Measurements from ENCODE around the gene SLC12A7.

Gene SLC12A7

DNA sequence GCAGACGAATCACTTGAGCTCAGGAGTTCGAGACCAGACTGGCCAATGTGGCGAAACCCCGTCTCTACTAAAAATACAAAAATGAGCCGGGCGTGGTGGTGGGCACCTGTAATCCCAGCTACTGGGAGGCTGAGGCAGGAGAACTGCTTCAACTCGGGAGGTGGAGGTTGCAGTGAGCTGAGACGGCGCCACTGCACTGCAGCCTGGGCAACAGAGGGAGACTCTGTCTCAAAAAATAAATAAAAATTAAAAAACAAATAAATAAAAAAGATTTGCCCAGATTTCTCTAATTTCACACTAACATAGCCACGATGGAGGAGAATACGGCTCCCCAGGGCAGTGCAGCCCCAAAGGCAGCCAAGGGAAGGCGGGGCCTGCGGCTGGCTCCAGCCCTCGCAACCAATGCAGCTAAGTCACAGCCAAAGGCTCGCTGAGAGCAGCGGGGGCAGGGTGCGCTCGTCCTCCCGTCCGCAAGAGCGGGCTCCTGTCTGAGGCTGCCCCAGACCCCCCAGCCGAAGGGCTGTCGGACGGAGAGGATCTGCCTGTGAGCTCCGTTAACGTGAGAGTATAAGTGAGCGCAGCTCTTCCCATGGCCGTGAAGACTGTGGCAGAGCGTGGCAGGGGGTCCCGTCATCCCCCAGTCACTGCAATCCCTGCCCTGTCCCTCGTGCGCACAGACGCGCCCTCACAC lies 43.5 kb downstream of the SLC12A7 start:
- Histone ChIP-seq H3K4me3 (ENCODE audit: low read depth, low read length) (no peak overlapping the region), H3K27ac (ENCODE audit: extremely low read depth, low read depth, low read length) (no peak overlapping the region), H3K9me3 (ENCODE audit: control insufficient read depth, insufficient read depth, low read depth, low read length) (no peaks in the 10 kb centered on the region), H3K36me3 (ENCODE audit: control insufficient read depth in 2 of 2, insufficient read depth in 1 of 2, low read length in 2 of 2) (peaks cover 0 to 36% of the 10 kb centered on the region in 2 experiments; a peak in 1 of 3 replicates), H3K4me1 (ENCODE audit: control insufficient read depth, insufficient read depth, low read length) (no peaks in the 10 kb centered on the region)
- CTCF ChIA-PET, result interaction anchor here (0.6 kb wide), 1 partner anchor 12 kb away, joined by 6 read pairs; no protein-coding TSS in a partner anchor
- TF ChIP-seq ZNF174 (tag by site-specific recombination; IDR thresholded peaks at IDR 0.05) (no peak), ZEB2 (tag by site-specific recombination; IDR thresholded peaks at IDR 0.05) (no peak), ZNF549 (tag by site-specific recombination; IDR thresholded peaks at IDR 0.05) (no peak), ZBTB1 (tag by site-specific recombination; IDR thresholded peaks at IDR 0.05) (no peak), YY2 (tag by site-specific recombination; IDR thresholded peaks at IDR 0.05) (no peak), ZNF292 (tag by site-specific recombination; IDR thresholded peaks at IDR 0.05; ENCODE audit: borderline replicate concordance, low read depth) (no peak)
- TF ChIP-seq, protein P1, sequence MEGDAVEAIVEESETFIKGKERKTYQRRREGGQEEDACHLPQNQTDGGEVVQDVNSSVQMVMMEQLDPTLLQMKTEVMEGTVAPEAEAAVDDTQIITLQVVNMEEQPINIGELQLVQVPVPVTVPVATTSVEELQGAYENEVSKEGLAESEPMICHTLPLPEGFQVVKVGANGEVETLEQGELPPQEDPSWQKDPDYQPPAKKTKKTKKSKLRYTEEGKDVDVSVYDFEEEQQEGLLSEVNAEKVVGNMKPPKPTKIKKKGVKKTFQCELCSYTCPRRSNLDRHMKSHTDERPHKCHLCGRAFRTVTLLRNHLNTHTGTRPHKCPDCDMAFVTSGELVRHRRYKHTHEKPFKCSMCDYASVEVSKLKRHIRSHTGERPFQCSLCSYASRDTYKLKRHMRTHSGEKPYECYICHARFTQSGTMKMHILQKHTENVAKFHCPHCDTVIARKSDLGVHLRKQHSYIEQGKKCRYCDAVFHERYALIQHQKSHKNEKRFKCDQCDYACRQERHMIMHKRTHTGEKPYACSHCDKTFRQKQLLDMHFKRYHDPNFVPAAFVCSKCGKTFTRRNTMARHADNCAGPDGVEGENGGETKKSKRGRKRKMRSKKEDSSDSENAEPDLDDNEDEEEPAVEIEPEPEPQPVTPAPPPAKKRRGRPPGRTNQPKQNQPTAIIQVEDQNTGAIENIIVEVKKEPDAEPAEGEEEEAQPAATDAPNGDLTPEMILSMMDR (tag by site-specific recombination; IDR thresholded peaks at IDR 0.05), result no peak
- POLR2A ChIA-PET, result no interaction called here

DNA sequence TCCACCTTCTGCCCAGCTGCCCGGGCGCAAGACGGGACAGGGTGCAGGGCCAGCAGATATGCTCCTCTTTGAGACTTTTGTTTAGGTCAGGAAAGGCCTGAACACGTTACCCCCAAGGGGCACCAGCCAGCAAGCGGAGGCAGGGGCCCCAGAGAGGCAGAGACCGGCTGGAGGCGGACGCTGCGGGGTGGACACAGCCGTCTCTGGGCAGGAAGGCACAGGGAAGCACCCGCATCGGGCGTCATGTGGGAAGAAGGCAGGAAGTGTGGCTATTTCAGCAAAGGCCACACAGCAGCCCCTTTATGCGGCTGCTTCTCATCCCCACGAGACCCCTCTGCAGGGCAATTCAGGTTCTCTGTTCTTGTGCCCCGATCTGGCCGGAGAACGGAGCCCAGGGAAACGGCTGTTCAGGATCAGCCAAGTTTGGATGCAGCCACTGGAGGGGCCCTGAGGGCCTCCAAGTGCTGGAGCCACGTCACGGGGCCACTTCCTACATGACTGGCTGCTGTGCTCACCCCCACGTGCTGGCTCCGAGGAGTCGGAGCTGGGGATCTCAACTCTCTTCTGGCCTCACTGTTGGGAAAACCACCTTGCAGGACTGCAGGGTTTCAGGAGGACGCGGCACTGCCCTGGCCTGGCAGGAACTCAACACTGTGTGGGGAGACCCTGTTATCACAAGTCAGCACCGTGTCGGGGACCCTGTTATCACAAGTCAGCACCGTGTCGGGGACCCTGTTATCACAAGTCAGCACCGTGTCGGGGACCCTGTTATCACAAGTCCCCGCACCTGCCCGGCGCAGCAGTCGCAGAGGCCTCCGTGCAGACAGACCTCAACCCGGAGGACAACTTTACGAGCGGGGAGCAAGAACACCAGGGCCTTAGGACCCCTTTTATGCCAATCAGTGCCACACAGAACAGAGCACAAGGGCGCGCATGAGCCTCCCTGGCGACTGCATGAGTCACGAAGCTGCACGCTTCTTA lies 44.4 kb downstream of the SLC12A7 start:
- Histone ChIP-seq H3K4me3 (ENCODE audit: low read depth, low read length) (no peak overlapping the region), H3K36me3 (ENCODE audit: control insufficient read depth in 2 of 2, insufficient read depth in 1 of 2, low read length in 2 of 2) (peaks cover 0 to 40% of the 10 kb centered on the region in 2 experiments; a peak in 1 of 3 replicates), H3K9me3 (ENCODE audit: control insufficient read depth, insufficient read depth, low read depth, low read length) (no peaks in the 10 kb centered on the region), H3K27ac (ENCODE audit: extremely low read depth, low read depth, low read length) (no peak overlapping the region), H3K4me1 (ENCODE audit: control insufficient read depth, insufficient read depth, low read length) (no peaks in the 10 kb centered on the region)
- ChIA-PET CTCF (interaction anchor here (0.7 to 1.0 kb wide), 2 partner anchors 59 to 73 kb away, joined by 3 to 4 read pairs; partner anchors contain the start of gene NKD2), POLR2A (no interaction called here)
- TF ChIP-seq ZNF658 (tag by site-specific recombination; IDR thresholded peaks at IDR 0.05) (no peak), ZNF366 (tag by site-specific recombination; conservative IDR thresholded peaks at IDR 0.05) (no peak), ZNF585B (tag by site-specific recombination; IDR thresholded peaks at IDR 0.05) (no peak), SP7 (tag by site-specific recombination; IDR thresholded peaks at IDR 0.05) (no peak), KLF7 (tag by site-specific recombination; IDR thresholded peaks at IDR 0.05; ENCODE audit: borderline replicate concordance) (no peak), ZNF214 (tag by site-specific recombination; IDR thresholded peaks at IDR 0.05; ENCODE audit: borderline replicate concordance) (no peak), ZNF221 (tag by site-specific recombination; IDR thresholded peaks at IDR 0.05; ENCODE audit: borderline replicate concordance) (no peak), ZNF501 (tag by site-specific recombination; IDR thresholded peaks at IDR 0.05) (no peak), ZNF707 (tag by site-specific recombination; IDR thresholded peaks at IDR 0.05) (no peak), ZNF514 (tag by site-specific recombination; IDR thresholded peaks at IDR 0.05) (no peak), ZNF433 (tag by site-specific recombination; IDR thresholded peaks at IDR 0.05; ENCODE audit: low read depth) (no peak)
- TF ChIP-seq, protein P2, sequence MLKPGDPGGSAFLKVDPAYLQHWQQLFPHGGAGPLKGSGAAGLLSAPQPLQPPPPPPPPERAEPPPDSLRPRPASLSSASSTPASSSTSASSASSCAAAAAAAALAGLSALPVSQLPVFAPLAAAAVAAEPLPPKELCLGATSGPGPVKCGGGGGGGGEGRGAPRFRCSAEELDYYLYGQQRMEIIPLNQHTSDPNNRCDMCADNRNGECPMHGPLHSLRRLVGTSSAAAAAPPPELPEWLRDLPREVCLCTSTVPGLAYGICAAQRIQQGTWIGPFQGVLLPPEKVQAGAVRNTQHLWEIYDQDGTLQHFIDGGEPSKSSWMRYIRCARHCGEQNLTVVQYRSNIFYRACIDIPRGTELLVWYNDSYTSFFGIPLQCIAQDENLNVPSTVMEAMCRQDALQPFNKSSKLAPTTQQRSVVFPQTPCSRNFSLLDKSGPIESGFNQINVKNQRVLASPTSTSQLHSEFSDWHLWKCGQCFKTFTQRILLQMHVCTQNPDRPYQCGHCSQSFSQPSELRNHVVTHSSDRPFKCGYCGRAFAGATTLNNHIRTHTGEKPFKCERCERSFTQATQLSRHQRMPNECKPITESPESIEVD (tag by site-specific recombination; IDR thresholded peaks at IDR 0.05), result no peak
